Mucosa of stomach (tissue), 1 donor: ENCODE measurements around the gene IGSF21.

ENCODE experiments used
- H3K27me3 ChIP-seq: one replicate; pipeline ENCODE4 v1.7.0; 2013; ENCODE audit warnings: mild to moderate bottlenecking, low read length; ENCODE audit not compliant: control insufficient read depth, insufficient read depth
- H3K36me3 ChIP-seq: one replicate; pipeline ENCODE4 v1.7.0; 2013; ENCODE audit warnings: low read length; ENCODE audit not compliant: control insufficient read depth, insufficient read depth
- H3K4me1 ChIP-seq: one replicate; pipeline ENCODE4 v1.7.0; 2013; ENCODE audit warnings: mild to moderate bottlenecking, low read length; ENCODE audit not compliant: control insufficient read depth, insufficient read depth
- H3K4me3 ChIP-seq: one replicate; pipeline ENCODE4 v1.7.0; 2013; ENCODE audit warnings: low read length
- H3K9ac ChIP-seq: one replicate; pipeline ENCODE4 v1.7.0; 2013; ENCODE audit warnings: mild to moderate bottlenecking, low read length, moderate library complexity
- H3K9me3 ChIP-seq: one replicate; pipeline ENCODE4 v1.7.0; 2013; ENCODE audit warnings: mild to moderate bottlenecking, low read length, moderate library complexity; ENCODE audit not compliant: control insufficient read depth
- donor health status: Pancreatic carcinoma.

Gene IGSF21

DNA sequence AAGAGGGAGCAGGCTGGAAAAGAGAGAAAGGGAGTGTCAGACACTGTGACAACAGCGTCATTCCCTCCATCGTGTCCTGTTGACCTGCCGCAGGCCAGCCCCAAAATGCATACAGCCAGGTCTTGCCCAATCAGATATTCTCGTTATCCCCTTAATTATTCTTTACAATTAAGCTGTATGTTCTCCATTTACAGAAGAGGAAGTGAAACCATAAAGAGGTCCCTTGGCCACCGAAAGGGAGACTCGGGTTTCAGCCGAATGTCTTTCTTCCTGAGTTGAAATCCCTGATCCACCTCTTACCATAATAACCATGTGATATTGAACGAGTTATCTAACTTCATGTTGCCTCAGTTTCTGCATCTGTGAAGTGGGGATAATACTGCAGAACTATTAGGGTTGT lies 70.5 kb downstream of the IGSF21 start:
- peaks cover 5% of the 10 kb centered on the region for H3K27me3 ChIP-seq
- no peaks in the 10 kb centered on the region for H3K9me3 ChIP-seq
- H3K9ac ChIP-seq, result no peak overlapping the region
- no peaks in the 10 kb centered on the region for H3K4me1 ChIP-seq
- no peak overlapping the region for H3K4me3 ChIP-seq
- no peaks in the 10 kb centered on the region for H3K36me3 ChIP-seq

GRCh38 chr1:18179009-18179408 lies 71.4 kb downstream of the IGSF21 start:
- H3K36me3 ChIP-seq, result no peaks in the 10 kb centered on the region
- no peak overlapping the region for H3K9ac ChIP-seq
- H3K9me3 ChIP-seq, result no peaks in the 10 kb centered on the region
- no peaks in the 10 kb centered on the region for H3K4me1 ChIP-seq
- H3K27me3 ChIP-seq, result peaks cover 12% of the 10 kb centered on the region
- no peak overlapping the region for H3K4me3 ChIP-seq

DNA sequence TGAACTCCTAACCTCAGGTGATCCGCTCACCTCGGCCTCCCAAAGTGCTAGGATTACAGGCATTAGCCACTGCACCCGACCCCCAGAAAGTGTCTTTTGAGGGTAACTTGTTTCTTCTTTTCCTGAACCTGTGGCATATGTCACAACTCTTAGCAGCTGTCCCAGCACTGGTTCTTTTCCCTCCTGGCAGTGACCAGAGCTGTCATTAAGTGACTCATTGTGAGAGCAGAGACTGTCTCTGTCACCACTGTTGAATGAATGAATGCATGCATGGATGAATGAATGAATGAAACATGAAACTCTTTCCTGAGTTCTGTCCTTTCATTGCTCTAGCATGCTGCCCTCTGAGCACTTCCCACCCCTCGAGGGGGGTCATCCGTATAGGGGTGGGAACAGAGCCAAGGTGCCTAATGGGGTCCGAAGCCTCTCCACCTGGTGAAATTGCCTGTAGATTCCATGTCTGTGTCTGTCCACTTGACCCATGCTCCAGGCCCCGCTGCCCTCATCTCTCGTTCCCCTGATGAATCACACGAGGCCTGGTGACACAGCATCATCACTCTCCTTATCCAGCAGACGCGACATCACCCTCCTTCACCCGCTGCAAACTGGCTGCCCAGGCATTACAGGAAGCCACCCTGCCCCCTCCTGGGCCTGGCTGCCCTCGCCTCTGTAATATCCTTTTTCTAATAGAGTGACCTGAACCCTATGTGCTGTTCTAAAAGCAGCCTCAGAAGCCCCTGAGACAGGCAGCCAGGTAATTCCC lies 75.0 kb downstream of the IGSF21 start:
- Histone ChIP-seq H3K9ac (no peak overlapping the region), H3K27me3 (peaks cover 12% of the 10 kb centered on the region), H3K36me3 (no peaks in the 10 kb centered on the region), H3K9me3 (no peaks in the 10 kb centered on the region), H3K4me1 (no peaks in the 10 kb centered on the region), H3K4me3 (no peak overlapping the region)

- Histone ChIP-seq H3K9ac (no peak overlapping the region), H3K27me3 (peaks cover 12% of the 10 kb centered on the region), H3K4me3 (no peak overlapping the region), H3K9me3 (no peaks in the 10 kb centered on the region), H3K36me3 (no peaks in the 10 kb centered on the region), H3K4me1 (no peaks in the 10 kb centered on the region)
These were observed 75.9 kb downstream of the IGSF21 start for GRCh38 chr1:18183533-18183932.

DNA sequence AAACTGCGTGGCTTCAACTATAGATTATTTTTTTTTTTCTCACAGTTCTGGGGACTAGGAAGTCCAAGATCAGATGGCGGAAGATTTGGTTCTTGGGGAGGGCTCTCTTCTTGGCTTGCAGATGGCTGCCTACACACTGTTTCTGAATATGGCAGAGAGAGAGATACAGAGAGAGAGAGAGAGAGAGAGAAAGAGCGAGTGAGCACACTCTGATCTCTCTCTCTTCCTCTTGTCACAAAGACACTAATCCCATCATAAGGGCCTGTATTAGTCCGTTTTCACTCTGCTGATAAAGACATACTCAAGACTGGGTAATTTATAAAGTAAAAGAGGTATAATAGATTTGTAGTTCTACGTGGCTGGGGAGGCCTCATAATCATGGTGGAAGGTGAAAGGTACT lies 79.5 kb downstream of the IGSF21 start:
- H3K4me1 ChIP-seq, result no peaks in the 10 kb centered on the region
- peaks cover 19% of the 10 kb centered on the region for H3K27me3 ChIP-seq
- no peaks in the 10 kb centered on the region for H3K36me3 ChIP-seq
- H3K9me3 ChIP-seq, result no peaks in the 10 kb centered on the region
- H3K9ac ChIP-seq, result no peak overlapping the region
- no peak overlapping the region for H3K4me3 ChIP-seq

DNA sequence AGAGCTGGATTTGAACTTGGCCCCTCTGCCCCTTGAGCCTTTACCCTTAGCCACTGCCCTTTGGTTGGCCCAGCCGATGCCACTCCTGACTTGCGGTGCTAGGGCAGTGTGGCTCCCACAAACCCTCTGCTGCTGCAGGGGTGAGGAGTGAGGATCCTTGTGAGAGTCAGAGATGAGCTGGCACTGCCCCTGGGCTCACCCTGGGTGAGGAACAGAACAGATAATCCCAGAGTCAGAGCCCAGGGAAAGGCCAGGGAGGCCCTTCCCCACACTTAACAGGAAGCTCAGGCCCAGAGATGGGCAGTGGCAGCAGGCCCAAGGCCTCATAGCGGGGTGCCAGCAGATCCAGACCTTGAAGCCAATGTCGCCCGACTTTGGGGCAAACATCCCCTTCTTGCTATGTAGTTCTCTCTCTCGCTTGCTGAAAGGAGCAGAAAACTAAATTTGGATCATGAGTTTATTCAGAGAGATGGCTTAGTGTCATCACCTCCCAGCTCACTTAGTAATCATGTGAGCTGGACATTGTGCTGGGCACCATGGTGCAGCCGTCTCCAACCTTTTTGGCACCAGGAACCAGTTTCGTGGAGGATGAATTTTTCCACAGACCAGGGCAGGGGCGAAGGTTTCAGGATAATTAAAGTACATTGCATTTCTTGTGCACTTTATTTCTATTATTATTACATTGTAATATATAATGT lies 81.4 kb downstream of the IGSF21 start:
- Histone ChIP-seq H3K4me3 (no peak overlapping the region), H3K27me3 (peaks cover 14% of the 10 kb centered on the region), H3K9me3 (no peaks in the 10 kb centered on the region), H3K4me1 (no peaks in the 10 kb centered on the region), H3K9ac (no peak overlapping the region), H3K36me3 (no peaks in the 10 kb centered on the region)

DNA sequence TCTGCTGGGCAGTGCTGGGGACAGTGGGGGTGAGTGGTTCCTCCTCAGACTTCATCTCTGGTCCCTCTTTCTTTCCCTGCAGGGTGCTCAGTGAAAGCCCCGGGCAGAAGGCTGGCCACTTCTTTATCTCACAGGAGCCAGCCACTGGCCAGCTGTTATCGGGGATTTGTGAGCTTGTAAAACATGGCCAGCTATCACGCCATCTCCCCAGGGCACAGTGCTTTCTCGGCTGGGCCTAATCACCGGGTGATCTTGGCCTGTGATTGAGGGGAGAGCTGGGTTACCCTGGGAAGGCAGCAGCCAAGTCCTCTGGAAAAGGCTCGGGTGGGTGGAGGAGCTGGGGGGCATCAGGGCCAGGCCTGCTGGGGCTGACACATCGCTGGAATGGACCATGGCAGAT lies 83.0 kb downstream of the IGSF21 start:
- H3K36me3 ChIP-seq, result no peaks in the 10 kb centered on the region
- H3K27me3 ChIP-seq, result peaks cover 16% of the 10 kb centered on the region
- H3K9ac ChIP-seq, result no peak overlapping the region
- H3K9me3 ChIP-seq, result no peaks in the 10 kb centered on the region
- H3K4me3 ChIP-seq, result no peak overlapping the region
- no peaks in the 10 kb centered on the region for H3K4me1 ChIP-seq

DNA sequence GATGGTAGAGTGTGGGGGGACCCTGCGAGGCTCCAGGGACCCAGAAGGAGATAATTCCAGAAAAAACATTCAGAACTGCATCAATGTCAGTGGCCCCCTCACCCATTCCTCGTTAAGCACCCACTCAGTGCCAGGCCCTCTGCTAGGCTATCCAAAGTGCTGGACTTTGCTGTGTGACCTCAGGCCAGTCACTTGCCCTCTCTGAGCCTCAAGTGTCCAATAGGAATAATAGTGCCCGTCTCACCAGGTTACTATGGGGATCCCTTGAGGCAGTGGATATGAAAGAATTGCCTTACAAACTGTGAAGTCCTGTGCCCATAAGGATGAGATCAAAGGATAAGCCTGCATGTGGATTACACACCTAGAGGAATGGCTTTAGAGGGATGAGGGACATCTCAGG lies 83.4 kb downstream of the IGSF21 start:
- Histone ChIP-seq H3K36me3 (no peaks in the 10 kb centered on the region), H3K4me3 (no peak overlapping the region), H3K4me1 (no peaks in the 10 kb centered on the region), H3K9me3 (no peaks in the 10 kb centered on the region), H3K27me3 (peaks cover 19% of the 10 kb centered on the region), H3K9ac (no peak overlapping the region)

GRCh38 chr1:18191481-18192155 lies 84.0 kb downstream of the IGSF21 start:
- Histone ChIP-seq H3K4me1 (no peaks in the 10 kb centered on the region), H3K9me3 (no peaks in the 10 kb centered on the region), H3K4me3 (no peak overlapping the region), H3K9ac (no peak overlapping the region), H3K27me3 (peaks cover 25% of the 10 kb centered on the region), H3K36me3 (no peaks in the 10 kb centered on the region)

DNA sequence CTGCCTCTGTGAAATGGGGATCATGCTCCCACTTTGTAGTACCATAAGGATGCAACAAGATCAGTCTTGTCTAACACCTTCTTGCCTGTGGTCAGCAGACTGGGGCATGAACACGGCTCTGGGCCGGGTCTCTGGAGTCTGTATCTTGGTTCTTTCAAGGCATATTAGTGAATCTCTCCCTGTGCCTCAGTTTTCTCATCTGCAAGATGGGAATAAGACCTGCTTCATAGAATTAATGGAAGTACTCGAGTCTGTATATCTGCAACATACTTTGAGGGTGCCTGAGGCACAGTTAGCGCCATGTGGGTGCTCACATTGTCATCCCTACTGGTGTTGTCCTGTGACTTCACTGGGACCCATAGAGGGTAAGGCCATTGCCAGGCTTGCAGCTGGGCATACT lies 84.6 kb downstream of the IGSF21 start:
- no peak overlapping the region for H3K9ac ChIP-seq
- no peak overlapping the region for H3K4me3 ChIP-seq
- no peaks in the 10 kb centered on the region for H3K4me1 ChIP-seq
- peaks cover 31% of the 10 kb centered on the region for H3K27me3 ChIP-seq
- no peaks in the 10 kb centered on the region for H3K9me3 ChIP-seq
- H3K36me3 ChIP-seq, result no peaks in the 10 kb centered on the region

- Histone ChIP-seq H3K4me1 (no peaks in the 10 kb centered on the region), H3K9ac (no peak overlapping the region), H3K27me3 (peaks cover 37% of the 10 kb centered on the region)
These were observed 85.4 kb downstream of the IGSF21 start for GRCh38 chr1:18192974-18193373.

DNA sequence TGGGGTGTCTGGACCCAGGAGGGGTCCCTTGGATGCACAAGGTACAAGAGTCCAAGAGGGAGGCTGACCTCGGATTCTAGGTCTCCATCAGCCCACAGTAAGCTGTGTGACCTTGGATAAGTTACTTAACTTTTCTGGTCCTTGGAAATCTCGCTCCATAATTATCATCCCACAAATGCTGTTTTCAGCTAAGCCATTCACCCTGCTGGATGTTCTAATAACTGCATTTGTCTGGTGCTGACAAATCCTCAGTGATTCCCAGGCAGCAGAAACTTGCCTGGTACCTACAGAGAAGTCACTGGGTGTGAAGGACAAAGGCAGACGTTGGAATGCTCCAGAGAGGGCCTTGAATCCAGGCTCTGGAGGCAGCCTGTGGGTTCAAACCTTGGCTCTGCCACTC lies 89.7 kb downstream of the IGSF21 start:
- no peaks in the 10 kb centered on the region for H3K9me3 ChIP-seq
- no peak overlapping the region for H3K9ac ChIP-seq
- H3K4me3 ChIP-seq, result no peak overlapping the region
- no peaks in the 10 kb centered on the region for H3K4me1 ChIP-seq
- H3K36me3 ChIP-seq, result no peaks in the 10 kb centered on the region
- H3K27me3 ChIP-seq, result peaks cover 52% of the 10 kb centered on the region

More at GRCh38 chr1:18192974-18193373, 85.4 kb downstream of the IGSF21 start:
- Histone ChIP-seq H3K9me3 (no peaks in the 10 kb centered on the region), H3K36me3 (no peaks in the 10 kb centered on the region), H3K4me3 (no peak overlapping the region)
